SW 1271 (cell line): ENCODE data around the gene ASIC3.

Source experiments
- DNase-seq, 2 experiments: peaks; one replicate each; lab custom pipeline; 2025; lab: John Stamatoyannopoulos, UW

The ASIC3 gene

DNA sequence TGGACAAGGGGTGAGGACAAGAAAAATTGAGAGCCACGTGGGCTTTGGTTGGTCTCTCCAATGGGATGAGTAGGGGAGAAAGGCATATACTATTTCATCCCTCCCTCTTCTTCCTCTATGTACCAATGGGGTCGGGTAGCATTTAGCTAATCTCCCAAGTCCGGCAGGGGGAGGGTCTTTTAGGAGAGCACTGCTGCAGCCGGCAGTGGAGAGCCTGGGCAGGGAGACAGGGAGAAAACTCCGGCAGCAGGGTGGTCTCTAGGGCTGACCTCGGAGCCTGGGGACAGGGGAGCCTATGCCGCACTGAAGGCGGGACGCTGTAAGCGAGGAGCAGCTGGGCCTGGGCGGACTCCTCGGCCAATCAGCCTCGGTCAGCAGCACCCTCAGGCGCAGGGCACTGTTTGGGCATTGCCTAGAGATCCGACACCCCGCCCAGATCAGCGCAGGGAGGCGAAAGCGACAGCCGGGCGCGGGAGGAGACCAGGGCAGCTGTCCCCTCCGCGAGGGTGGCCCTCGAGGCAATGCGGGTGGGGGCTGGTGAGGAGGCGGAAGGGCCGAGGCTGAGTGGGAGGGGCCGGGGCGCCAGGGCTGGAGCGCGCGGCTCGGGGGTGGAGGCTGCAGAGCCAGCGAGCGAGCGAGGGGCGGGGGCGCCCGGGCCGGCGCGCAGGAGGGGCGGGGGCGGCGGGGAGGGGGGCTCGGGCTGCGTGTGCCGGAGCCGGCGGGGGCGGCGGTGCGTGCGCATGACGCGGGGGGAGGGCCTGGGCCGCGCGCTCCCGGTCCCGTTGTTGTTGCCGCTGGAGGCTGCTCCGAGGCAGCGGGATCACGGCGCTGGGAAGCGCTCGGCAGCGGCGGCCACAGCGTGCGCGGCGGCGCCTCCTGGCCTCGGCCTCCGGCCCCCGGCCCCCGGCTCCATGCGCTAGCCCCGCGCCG lies 37.6 kb downstream of the ASIC3 start, which contains the start of gene AGAP3:
AGAP3 (plus strand) TSS at position 785 of the 930 bp plus-strand sequence. CDS start 267 bp downstream, outside the sequence.
- peak; percentile 50 to 72 for DNase-seq

DNA sequence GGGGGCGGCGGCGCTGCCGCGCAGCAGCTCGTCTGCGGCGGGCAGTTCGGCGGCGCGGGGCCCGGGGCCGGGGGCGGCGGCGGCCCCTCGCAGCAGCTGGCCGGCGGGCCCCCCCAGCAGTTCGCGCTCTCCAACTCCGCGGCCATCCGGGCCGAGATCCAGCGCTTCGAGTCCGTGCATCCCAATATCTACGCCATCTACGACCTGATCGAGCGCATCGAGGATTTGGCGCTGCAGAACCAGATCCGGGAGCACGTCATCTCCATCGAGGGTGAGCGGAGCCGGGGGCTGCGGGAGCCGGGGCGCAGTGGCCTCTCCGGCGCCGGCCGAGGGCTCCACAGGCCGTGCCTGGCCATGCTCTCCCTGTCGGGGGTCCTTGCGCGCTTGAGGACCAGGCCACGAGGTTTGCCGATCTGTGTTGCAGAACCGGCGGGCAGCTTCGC lies 38.5 kb downstream of the ASIC3 start:
- no peak for DNase-seq

DNA sequence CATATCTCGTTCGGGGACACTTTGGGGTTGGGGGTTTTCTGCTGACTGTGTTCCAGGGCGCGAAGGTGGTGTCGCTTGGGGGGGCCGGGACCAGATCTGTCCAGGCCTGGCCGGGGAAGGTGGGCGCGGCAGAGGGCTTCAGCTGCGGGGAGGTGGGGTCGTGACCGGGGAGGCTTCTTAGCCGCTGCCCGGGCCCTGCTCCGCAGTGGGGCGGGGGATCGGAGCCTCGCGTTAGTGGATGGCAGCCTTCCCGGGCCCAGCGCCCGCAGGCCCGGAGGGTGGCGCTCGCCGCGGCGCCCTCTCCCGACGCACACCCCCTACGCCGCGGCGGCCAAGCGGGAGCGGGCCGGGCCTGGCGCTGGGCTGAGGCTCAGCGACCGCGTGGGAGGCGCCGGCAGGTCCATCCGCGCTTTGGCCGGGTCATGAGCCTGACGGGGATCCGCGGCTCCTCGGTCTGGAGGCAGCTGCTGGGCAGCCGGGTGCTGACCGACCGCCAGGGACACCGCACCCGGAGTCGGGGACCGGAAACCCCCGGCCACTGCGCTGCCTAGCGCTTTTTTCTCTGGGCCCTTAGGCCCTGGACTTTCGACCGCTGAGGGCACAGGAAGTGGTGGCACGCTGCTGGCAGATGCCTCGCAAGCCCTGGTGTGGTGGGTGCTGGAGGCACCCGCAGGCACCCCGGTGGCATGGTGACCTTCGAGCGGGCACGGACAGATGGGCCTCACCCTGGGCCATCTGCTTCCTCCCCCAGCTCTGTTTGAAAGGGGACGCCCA lies 39.1 kb downstream of the ASIC3 start:
- peak in 1 of 2 experiments; percentile 50 for DNase-seq

DNA sequence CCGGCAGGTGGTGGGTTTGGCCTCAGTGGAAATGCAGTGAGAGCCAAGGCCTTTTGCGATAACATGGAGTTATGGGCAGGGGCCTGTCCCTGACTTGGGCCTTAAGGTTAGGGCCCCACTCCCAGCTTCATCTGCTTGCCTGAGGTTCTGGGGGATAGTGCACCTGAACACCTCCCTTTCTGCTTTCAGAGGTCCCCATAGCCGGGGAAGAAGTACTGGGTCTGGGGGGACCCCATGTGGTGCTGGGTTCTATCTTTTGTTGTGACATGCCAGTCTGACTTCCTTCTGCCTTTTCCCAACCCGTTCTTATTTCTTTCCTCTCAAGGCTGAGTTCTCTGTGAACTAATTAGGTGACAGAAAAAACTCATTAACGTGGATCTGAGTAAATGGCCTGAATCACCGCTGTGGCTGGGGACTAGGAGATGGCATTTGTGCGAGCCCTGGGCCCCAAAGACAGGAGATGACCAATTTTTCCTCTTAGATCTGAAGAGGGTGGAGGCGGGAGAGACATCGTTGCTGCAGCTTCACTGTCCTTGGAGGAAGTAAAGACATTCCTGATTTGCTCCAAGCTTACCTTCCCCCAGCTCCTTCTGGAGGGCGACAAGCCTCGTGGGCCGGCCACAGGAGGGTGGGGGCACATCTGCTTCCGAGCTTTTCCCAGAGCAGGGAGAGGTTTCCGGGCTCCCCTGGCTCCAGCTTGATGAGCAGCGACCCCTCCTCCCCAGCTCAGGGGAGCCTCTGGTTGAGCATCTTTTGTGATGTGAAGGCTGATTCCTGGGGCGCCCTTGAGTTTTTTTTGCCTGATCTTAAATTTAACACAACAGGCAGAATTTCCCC lies 39.9 kb downstream of the ASIC3 start:
- peak in 1 of 2 experiments; percentile 40 for DNase-seq

DNA sequence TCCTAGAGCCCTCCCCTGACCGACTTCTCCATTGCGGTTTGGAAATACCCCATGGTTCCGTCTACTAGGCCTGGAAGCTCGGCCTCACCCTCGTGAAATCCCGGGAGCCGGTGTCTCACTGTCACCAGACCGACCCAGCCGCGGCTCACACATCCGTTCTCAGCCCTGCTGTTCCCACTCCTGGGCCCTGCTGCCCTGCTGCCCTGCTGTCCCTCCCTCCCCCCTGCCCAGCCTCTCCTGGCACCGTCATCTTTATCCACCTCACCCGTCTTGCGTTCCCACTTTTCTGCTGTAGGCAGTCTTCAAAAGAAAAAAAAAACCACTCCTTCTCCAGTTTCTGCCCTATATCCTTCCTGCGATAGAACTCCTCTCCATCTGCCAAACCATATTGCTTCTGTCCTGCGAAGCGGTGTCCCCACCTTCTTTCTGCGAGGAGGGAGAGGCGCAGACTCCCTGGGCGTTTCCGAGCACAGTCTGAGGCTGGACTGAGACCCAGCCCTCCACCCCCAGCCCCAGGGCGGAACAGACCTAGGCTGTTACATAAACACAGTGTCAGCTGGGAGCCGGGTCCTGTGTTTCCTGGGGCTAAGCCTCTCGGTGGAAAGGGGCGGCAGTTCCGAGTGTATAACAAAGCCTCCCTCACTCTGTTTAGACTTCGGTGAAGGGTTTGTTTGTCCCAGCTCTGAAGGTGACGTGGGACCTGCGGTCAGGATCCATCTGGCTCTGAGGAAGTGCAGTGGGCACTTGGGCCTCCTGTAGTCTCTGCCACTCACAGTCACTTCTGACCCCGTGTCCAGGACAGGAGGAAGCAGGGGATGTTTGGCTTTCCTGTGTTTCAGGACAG lies 40.7 kb downstream of the ASIC3 start:
- no peak for DNase-seq

DNA sequence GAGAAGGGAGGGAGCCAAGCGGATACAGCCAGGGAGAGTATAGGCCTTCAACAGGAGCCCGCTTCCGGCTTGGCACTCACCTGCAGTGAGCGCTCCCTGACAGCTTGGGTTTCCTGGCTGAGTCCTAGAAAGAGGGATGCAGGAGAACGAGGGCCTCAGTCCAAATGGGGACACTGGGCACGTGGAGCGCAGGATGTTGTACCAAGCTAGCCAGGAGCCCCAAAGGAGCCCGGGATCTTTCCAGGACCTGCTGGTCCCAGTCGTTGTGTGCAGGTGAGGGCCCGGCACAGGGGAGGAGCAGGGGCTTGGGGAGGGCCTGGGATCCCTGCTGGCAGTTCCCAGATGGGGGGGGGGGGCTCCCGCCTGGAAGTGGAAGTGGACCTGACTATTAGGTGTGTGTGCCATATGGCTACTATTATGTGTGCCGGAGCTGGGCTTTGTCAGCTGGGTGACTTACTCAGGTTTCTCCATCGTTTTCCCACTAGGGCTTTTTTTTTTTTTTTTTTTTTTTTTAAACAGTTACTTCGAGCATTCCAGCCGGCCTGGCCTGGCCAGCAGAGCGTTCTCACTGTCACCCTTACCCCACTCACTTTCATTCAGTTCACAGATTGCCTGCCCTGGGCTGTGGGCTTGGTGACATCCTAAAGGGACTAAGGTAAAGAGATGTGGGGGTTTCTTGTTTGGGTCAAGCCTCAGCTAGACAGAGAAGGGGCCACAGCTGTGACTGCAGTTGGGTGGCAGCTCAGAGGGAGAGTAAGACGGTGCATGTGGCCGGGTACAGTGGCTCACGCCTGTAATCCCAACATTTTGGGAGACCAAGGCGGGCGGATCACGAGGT lies 41.8 kb downstream of the ASIC3 start:
- no peak for DNase-seq

DNA sequence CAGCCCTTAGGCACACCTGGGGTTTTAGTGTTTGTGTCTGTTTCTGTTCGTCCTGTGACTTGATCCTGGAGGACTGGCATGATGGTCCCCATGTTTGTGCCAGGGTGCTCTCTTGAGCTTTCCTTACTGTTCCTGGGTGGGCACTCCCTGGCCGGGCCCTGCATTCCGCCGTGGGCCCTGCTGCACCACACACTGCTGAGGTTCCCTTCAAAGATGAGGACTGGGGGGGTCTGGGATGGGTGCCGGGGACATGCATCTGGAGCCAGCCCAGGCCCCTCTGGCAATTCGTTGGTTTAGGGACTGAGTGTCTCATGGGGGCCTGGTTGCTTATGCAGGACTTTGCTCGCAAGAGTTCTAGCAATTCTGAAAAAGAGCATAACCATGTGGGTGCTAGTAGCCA lies 42.7 kb downstream of the ASIC3 start:
- no peak for DNase-seq

DNA sequence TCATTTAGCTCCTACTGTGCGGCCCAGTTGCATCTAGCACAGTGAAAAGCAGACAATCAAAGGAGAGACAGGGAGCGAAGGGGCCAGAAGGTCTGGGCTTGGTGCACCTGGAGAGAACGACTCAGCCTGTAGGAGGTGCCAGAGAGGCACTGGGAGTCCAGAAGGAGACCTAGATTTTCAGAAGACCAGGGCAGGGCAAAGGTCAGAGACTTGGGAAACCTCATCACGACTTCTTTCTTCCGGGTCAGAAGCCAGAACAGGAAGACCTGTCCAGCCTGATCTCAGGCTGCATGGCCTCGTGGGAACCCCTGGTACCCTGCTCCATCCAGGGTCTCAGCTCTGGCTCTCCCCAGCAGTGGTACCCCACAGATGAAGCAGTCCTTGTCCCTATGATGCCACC lies 43.1 kb downstream of the ASIC3 start:
- DNase-seq: no peak

DNA sequence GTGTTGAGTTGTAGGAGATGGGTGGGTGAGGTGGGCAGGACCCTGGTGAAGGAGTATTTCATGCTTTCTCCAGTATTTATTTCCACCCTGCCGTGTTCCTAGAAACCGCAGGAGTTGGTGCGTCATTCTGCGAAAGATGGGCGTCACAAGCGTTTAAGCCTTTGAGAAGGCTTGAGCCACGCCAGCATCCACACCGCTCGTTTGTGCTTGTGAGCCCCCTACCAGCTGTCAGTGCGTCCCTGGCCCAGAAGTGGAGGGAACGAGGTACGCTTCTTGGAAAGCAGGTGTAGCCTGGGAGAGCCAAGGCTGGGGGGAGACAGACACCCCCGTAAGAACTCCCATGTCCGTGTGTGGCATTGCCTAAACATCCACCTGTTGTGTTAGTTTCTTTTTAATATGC lies 43.7 kb downstream of the ASIC3 start:
- no peak for DNase-seq

DNA sequence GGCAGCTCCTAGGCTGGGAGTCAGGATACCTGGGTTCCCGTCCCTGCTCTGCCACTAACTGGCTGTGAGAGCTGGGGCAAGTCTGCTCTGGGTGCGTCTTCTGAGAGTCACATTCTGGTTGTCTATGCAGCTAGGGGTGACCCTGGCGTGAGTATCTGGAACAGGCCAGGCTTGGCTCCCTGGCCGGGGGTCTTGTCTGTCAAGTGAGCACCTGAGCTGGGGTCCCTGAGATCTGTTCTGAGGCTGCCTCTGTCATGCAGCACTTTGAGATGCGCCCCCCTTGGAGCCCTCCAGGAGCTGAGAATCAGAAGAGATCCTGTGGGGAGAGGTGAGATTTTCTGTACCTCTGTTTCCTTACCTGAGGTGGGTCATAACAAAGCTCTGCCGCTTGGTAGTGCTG lies 45.4 kb downstream of the ASIC3 start:
- DNase-seq: no peak

DNA sequence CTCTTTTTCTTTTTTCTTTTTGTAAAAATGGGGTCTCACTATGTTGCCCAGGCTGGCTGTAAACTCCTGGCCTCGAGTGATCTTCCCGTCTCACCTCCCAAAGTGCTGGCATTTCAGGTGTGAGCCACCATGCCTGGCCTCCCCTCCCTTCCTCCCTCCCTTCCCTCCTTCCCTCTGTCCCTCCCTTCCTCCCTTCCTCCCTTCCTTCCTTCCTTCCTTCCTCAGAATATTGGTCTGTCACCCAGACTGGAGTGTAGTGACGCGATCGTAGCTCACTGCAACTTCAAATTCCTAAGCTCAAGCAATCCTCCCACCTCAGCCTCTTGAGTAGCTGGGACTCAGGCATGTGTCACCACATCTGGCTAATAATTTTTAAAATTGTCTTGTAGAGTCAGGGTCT lies 46.3 kb downstream of the ASIC3 start:
- DNase-seq: no peak

DNA sequence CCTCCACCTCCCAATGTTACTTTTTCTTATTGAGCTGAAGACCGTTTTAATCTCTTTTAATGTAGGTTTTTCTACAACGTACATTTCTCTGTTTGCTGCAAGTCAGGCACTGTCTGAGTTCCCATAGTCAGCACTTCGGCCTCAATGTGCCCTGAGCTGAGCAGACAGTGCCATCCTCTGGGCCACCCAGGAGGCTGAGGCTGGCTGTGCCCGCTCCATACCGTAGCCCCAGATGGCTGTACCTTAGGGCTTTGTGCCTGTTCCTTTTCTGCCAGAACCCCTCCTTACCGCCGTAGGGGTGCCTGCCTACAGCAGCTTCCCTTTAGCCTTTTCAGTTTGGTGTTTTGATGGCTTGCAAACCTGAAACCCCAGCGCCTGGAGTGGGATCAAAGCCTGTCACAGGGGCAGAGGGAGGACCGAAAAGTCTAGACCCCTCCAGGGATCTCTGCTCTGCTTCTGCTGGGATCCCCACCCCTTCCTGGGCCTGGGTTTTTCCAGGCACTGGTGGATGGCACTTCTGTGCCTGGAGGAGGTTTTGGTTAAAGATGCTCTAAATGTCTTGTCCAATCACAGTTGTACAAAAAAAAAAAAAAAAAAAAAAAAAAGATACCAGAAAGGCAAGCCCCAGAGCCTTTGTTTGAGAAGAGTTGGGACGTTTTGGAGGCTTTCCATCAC lies 46.9 kb downstream of the ASIC3 start:
- no peak for DNase-seq

DNA sequence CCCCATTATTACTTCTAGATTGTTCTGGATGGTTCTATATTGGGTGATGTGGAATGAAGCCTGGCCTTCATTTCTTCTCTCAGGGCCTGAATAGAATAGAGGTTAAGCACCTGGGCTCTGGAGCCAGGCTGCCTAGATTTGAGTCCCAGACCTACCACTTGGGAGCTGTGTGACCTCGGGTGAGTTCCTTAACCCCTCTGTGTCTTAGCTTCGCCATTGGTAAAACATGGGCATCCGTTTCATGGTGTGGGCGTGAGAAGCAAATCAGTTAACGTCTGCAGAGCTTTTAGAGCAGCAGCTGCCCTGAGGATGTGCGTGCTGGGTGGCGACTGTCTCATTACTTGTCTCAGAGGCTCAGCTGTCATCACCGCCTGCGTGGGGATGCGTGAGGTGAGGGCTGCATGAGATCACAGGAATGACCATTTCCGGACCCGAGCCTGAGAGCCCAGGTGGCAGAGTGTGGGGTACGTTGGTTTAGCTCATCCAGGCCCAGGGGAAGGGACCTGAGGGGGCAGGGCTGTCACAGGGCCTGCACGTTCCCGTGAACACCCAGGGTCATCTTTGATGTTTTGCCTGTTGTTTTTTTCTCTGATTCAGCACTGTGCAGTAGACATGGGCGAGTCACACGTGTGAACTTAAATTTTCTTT lies 47.6 kb downstream of the ASIC3 start:
- no peak for DNase-seq

DNA sequence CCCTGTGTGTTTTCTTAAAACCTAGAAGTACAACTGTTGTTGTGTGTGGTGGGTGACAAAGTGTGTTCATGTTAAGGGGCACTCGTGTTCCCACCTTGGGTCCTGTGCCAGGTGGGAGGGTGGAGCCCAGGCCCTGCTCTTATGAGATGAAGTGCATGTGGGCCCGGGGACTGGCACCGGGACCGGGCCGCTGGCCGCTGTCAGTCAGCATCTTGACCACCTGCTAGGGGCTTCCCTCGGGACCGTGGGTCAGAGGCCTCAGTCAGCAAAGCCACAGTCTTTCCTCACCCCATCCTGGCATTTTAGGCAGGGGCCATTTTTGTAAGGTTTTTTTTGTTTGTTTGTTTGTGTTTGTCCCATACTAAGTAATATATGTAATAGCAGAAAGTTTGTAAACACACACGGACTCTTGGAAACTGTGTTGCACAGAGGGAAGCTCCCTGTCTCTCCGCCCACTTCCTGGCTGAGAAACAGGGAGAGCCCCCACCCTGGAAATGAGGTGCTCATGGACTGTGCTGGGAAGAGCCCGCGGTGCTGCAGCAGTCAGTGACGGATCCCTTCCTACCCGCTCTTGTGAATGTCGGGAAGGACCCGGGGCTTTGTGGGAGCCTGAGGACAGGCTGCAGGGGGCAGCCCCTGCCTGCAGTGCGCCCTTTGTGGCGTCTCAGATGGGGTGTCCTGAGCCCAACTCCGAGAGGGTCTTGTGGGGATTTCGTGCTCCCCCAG lies 51.3 kb downstream of the ASIC3 start:
- DNase-seq: no peak

DNA sequence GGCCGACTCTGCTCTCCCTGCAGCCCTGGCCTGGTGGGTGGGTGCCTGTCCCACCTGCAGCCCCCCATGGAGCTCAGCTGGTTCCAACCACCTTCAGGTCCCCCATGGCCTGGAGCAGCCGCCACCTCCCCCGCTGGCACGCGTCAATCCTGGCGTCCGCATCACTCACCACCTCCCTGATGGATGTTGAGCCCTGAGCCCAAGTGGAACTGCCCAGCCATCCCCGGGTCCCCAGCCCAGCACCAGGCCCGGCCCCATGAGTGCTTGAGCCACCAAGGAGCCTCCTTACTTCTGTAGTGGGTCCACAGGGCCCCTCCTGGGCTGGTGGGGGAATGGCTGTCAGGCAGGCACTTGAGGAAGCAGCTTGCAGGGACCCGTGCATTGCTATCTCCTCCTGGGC lies 52.6 kb downstream of the ASIC3 start:
- no peak for DNase-seq

DNA sequence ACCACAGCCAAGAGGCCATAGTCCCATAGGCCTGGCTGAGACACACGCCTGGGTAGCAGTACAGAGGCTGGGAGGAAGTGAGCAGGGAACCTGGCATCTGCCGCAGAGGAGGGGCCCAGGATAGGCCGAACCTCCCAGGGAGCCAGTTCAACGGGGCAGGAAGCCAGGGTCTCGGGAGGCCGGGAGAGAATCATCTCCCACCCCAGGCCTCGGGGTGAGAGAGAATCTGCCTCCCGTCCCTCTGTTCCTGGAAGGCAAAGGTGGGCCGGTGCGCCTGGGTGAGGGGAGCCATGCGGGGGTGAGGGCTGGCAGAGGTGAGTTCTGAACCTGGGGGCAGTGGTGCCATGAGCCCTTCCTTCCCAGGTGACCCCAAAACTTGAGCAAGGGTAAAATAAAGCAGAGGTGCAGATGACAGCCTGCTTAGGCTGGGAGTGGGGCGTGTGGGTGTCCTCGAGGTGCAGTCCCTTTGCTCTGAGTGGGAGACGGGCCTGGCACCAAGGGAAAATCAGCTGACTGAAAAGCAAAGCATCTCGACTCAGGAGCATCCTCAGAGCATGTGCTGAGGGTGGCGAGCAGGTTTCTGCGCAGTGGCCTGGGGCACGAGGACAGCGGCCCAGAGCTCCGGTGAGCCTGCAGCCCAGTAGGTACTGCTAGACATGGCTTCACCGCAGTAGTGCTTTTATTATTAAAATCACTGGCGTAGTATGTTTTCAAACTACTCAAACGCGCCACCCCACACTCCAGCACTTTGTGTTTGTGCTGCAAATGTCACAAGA lies 53.5 kb downstream of the ASIC3 start:
- no peak for DNase-seq
